K562 (cell line): ENCODE measurements around the gene RNF126. TPM values are rescaled to one million over a fixed set of nuclear protein-coding genes. Genes with fewer than 3 reads are reported as not detected.

Source experiments
- BRD4 ChIP-seq: fragments of 200-600 bp; sonication (generic); IDR thresholded peaks from 2 replicates; pipeline ENCODE4 v1.6.1; 2017; ENCODE audit warnings: inconsistent platforms
- DDX20 ChIP-seq: fragments of 450-650 bp; IDR thresholded peaks from 2 replicates; pipeline ENCODE4 v1.6.1; 2016; ENCODE audit warnings: missing genetic modification characterization, low read depth, mild to moderate bottlenecking, missing compliant biosample characterization, moderate library complexity
- ELF2 ChIP-seq: fragments of 250-450 bp; sonication (Bioruptor Pico); IDR thresholded peaks from 2 replicates; pipeline ENCODE4 v1.5.0; 2021; ENCODE audit warnings: mild to moderate bottlenecking
- FOSL1 ChIP-seq: fragments of 200-800 bp; sonication (Bioruptor generic); conservative IDR thresholded peaks from 2 replicates; pipeline ENCODE4 v1.6.1; 2016; ENCODE audit warnings: missing genetic modification characterization, missing compliant biosample characterization
- HMG20B ChIP-seq: fragments of 250-450 bp; sonication (Bioruptor Pico); IDR thresholded peaks from 2 replicates; pipeline ENCODE4 v1.5.0; 2021; ENCODE audit warnings: mild to moderate bottlenecking
- HNRNPUL1 ChIP-seq: fragments of 200-400 bp; formaldehyde crosslinking; IDR thresholded peaks from 2 replicates; pipeline ENCODE4 v1.6.1; 2017; ENCODE audit warnings: low read length
- MAZ ChIP-seq, 2 experiments: fragments of 450-650 bp in 1 of 2; sonication (generic) in 1 of 2; formaldehyde crosslinking; IDR thresholded peaks in 1 of 2; conservative IDR thresholded peaks in 1 of 2; 2 replicates each; pipeline versions ENCODE4 v1.4.0 to v1.5.0; 2020; ENCODE audit warnings: mild to moderate bottlenecking in 1 of 2, missing genetic modification reagents in 1 of 2
- MXD1 ChIP-seq: fragments of 250-450 bp; sonication (Bioruptor Pico); IDR thresholded peaks from 2 replicates; pipeline ENCODE4 v1.8.0; 2021; ENCODE audit warnings: borderline replicate concordance, mild to moderate bottlenecking, moderate library complexity; ENCODE audit not compliant: poor library complexity, severe bottlenecking
- NFXL1 ChIP-seq: fragments of 450-650 bp; formaldehyde crosslinking; IDR thresholded peaks from 2 replicates; pipeline ENCODE4 v1.4.0; 2021; ENCODE audit warnings: mild to moderate bottlenecking
- NFYB ChIP-seq: IDR thresholded peaks from 2 replicates; pipeline ENCODE4 v1.6.1; 2011; ENCODE audit warnings: mild to moderate bottlenecking, moderate library complexity; ENCODE audit not compliant: insufficient read length; ENCODE audit errors: extremely low read depth
- PTBP1 ChIP-seq: fragments of 200-400 bp; formaldehyde crosslinking; IDR thresholded peaks from 2 replicates; pipeline ENCODE4 v1.6.1; 2017; ENCODE audit warnings: low read depth, low read length
- RBM34 ChIP-seq: fragments of 200-400 bp; formaldehyde crosslinking; IDR thresholded peaks from 2 replicates; pipeline ENCODE4 v1.6.1; 2018; ENCODE audit warnings: low read length, borderline replicate concordance; ENCODE audit not compliant: insufficient read depth
- RCOR1 ChIP-seq, 2 experiments: IDR thresholded peaks; 2 replicates each; pipeline ENCODE4 v1.6.1; 2012; ENCODE audit warnings: low read depth in 2 of 2, low read length in 2 of 2, borderline replicate concordance in 1 of 2, improper control_type of control experiment in 1 of 2
- RNF2 ChIP-seq: sonication (generic); IDR thresholded peaks from 2 replicates; pipeline ENCODE4 v1.6.1; 2016
- SRSF9 ChIP-seq: fragments of 200-400 bp; formaldehyde crosslinking; IDR thresholded peaks from 2 replicates; pipeline ENCODE4 v1.6.1; 2017; ENCODE audit warnings: low read depth, low read length, borderline replicate concordance
- TARDBP ChIP-seq: fragments of 450-650 bp; IDR thresholded peaks from 2 replicates; pipeline ENCODE4 v1.6.1; 2016
- ZBTB8A ChIP-seq: fragments of 450-650 bp; IDR thresholded peaks from 2 replicates; pipeline ENCODE4 v1.6.1; 2018; ENCODE audit warnings: mild to moderate bottlenecking, moderate library complexity; ENCODE audit not compliant: partially characterized antibody
- ZKSCAN8 ChIP-seq: fragments of 200-800 bp; sonication (Bioruptor generic); IDR thresholded peaks from 2 replicates; pipeline ENCODE4 v1.6.1; 2016; ENCODE audit warnings: missing genetic modification characterization, missing compliant biosample characterization
- ZNF143 ChIP-seq: sonication (generic); formaldehyde crosslinking; IDR thresholded peaks from 2 replicates; pipeline ENCODE4 v1.9.0; 2022; ENCODE audit warnings: mild to moderate bottlenecking, missing genetic modification reagents
- ZNF586 ChIP-seq: fragments of 450-650 bp; formaldehyde crosslinking; conservative IDR thresholded peaks from 2 replicates; pipeline ENCODE4 v1.4.0; 2020; ENCODE audit warnings: mild to moderate bottlenecking, moderate library complexity
- ZNF589 ChIP-seq: fragments of 200-800 bp; sonication (Bioruptor generic); IDR thresholded peaks from 2 replicates; pipeline ENCODE4 v1.6.1; 2016; ENCODE audit warnings: low read depth, missing genetic modification characterization, missing compliant biosample characterization
- ZNF780A ChIP-seq: fragments of 250-450 bp; sonication (Bioruptor Pico); IDR thresholded peaks from 2 replicates; pipeline ENCODE4 v1.5.0; 2021; ENCODE audit warnings: mild to moderate bottlenecking
- ZNF785 ChIP-seq: fragments of 250-450 bp; sonication (Bioruptor Pico); IDR thresholded peaks from 2 replicates; pipeline ENCODE4 v1.4.0; 2020; ENCODE audit warnings: mild to moderate bottlenecking
- polyA plus RNA-seq, 8 experiments: library from polyadenylated mRNA; depleted of rRNA in 4 of 8; stranded (reverse) in 5 of 8; unstranded in 3 of 8; fragments of >200 nt; fragmentation: Nextera tagmentation in 2 of 8; fragmentation: Illumina TruSeq in 1 of 8; extraction: Ambion mirVana in 2 of 8; extraction: Trizol in 1 of 8; gene quantifications; 2 replicates each; pipeline versions ENCODE4 v1.2.1 to v1.2.3, GENCODE V29; 2011 to 2014; ENCODE audit warnings: inconsistent platforms in 1 of 8, missing spikeins in 1 of 8
- total RNA-seq, 7 experiments: library from RNA; depleted of rRNA in 6 of 7; stranded (reverse); fragments of >200 nt in 6 of 7; fragmentation: Illumina TruSeq in 2 of 7; extraction: Trizol in 2 of 7; gene quantifications; 2 replicates each; pipeline versions ENCODE4 v1.2.1 to v1.2.3, GENCODE V29; 2011 to 2021; ENCODE audit warnings: low replicate concordance in 1 of 7

The RNF126 gene
- total and polyA plus RNA-seq, 9 of the 15 experiments (the other 6 are each of a cell fraction or from before 2014, with no cell fraction given) = 0.27 to 101 (median 12.3) TPM

DNA sequence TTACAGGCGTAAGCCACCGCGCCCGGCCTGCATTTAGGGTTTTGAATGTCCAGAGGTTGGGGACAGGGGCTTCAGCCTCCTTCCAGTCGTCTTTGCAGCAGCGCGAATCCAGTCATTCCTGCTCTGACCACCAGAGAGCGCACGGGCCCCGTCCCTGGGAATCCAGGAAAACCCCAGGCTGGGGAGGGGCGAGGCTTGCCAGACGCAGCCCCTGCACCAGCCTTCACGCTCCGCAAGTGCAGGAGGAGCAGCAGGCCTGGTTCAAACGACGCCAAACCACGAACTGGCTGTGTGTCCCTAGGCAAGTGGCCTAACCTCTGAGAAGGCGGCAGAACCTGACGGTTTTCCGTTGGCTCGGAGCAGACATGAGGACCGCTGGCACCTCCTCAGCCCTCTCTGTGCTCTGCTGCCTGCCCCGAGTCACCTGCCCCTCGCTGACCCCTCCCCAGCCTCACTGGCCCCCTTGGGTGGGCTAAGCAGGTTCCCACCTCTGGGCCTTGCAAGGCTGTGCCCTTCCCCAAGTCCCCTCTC lies 2.0 kb upstream of the RNF126 start (continued):
- no peak for TF ChIP-seq ZNF586 (CRISPR knock-in tag)
- TF ChIP-seq RBM34 = no peak
- no peak for TF ChIP-seq RNF2
- no peak for TF ChIP-seq FOSL1 (tag)
- no peak for TF ChIP-seq BRD4
- TF ChIP-seq SRSF9 = no peak
- no peak for TF ChIP-seq ZKSCAN8 (CRISPR knock-in tag)
- TF ChIP-seq ZNF589 (CRISPR knock-in tag) = no peak
- TF ChIP-seq HNRNPUL1 = no peak
- TF ChIP-seq DDX20 (tag) = no peak
- no peak for TF ChIP-seq PTBP1
- TF ChIP-seq NFYB = no peak
- TF ChIP-seq ZNF143 (CRISPR knock-in tag) = no peak
- TF ChIP-seq MXD1 (CRISPR knock-in tag) = no peak
- TF ChIP-seq ZBTB8A = no peak
- no peak for TF ChIP-seq ZNF785
- no peak for TF ChIP-seq ELF2 (CRISPR knock-in tag)
- peak; percentile 62 to 80 for TF ChIP-seq MAZ (CRISPR knock-in tag; conservative IDR thresholded peaks at IDR 0.05 in 1 of 2, IDR thresholded peaks at IDR 0.05 in 1 of 2)
- no peak for TF ChIP-seq NFXL1
- no peak for TF ChIP-seq ZNF780A (CRISPR knock-in tag)
- TF ChIP-seq HMG20B (CRISPR knock-in tag) = no peak
- TF ChIP-seq TARDBP = no peak
- no peak for TF ChIP-seq RCOR1 (IDR thresholded peaks at IDR 0.05; ENCODE audit: borderline replicate concordance in 1 of 2, low read depth in 2 of 2, low read length in 2 of 2)
